ENCODE data around the gene LTBP2.

DNA sequence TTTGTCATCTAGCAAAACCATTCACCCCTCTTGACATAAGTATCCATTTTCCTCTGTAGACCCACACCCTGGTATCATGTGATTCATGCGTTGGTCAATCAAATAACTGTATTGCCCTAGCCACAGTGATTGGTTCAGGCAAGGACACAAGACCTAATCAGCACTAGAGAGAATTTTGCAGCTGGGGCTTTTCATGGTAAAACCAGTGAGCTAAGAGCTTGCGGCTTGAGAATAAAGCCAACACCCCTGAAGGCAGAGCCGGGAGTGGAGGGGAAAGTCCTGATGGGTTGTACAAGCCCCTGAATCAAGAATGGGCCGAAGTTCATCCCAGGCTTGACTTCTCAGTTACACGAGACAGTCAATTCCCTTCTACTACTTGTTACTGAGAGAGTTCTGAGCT is 33.2 kb upstream of the LTBP2 start:
- no peak for TF ChIP-seq POLR2AphosphoS5 (IDR thresholded peaks at IDR 0.05; ENCODE audit: low read depth)
- TF ChIP-seq, protein P1, sequence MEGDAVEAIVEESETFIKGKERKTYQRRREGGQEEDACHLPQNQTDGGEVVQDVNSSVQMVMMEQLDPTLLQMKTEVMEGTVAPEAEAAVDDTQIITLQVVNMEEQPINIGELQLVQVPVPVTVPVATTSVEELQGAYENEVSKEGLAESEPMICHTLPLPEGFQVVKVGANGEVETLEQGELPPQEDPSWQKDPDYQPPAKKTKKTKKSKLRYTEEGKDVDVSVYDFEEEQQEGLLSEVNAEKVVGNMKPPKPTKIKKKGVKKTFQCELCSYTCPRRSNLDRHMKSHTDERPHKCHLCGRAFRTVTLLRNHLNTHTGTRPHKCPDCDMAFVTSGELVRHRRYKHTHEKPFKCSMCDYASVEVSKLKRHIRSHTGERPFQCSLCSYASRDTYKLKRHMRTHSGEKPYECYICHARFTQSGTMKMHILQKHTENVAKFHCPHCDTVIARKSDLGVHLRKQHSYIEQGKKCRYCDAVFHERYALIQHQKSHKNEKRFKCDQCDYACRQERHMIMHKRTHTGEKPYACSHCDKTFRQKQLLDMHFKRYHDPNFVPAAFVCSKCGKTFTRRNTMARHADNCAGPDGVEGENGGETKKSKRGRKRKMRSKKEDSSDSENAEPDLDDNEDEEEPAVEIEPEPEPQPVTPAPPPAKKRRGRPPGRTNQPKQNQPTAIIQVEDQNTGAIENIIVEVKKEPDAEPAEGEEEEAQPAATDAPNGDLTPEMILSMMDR (IDR thresholded peaks at IDR 0.05; ENCODE audit: insufficient read depth, low read length) = no peak
